HG03196 (cell line): ENCODE data around the gene TLR3.
"Not testable (repeated sequence)": the region's sequence is repeated elsewhere in the genome, so short reads cannot be mapped to it uniquely, and the experiment has no call there.

Experiments used
- ATAC-seq: cut with Tn5 transposase; IDR thresholded peaks from one replicate; pipeline ENCODE4 v1.9.1; 2021; ENCODE audit not compliant: unreplicated experiment

The TLR3 gene

DNA sequence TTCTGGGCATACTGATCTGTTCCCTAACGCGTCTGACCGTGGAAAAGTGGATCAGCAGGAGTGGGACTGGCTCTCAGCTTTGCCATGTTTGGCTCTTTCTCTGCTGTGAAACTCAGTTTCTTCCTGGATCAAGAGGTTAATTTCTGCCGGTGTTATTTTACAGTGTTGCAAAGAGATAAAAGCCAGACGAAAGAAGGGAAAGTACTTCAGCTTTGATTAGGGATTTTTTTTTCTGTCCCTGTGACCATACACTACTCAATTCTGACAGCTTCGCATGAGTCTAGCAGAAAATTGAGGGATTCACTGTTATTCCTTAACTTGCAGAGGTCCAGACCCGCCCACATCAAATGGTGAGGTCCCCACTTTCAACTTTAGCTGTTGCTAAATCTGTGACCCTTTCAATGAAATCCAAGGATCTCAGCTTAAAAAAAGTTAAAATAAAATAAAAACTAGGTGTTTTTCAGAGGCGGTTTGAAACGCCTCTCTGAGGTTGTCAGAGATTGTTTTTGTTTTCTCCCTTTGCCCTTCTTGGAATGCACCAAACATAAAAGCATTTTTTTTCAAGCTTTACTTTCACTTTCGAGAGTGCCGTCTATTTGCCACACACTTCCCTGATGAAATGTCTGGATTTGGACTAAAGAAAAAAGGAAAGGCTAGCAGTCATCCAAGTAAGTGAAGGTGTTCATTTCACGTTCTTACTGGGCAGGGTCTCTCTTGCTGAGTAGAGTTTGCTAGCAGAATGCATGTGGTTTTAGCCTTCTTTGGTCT, at the start of gene TLR3:
TLR3 (plus strand) TSS at position 576 of the 768 bp plus-strand sequence. CDS start 7,464 bp downstream, outside the sequence.
- ATAC-seq: peak; percentile 24

GRCh38 chr4:186019269-186019668, 49.7 kb upstream of the TLR3 start:
- ATAC-seq: no peak

DNA sequence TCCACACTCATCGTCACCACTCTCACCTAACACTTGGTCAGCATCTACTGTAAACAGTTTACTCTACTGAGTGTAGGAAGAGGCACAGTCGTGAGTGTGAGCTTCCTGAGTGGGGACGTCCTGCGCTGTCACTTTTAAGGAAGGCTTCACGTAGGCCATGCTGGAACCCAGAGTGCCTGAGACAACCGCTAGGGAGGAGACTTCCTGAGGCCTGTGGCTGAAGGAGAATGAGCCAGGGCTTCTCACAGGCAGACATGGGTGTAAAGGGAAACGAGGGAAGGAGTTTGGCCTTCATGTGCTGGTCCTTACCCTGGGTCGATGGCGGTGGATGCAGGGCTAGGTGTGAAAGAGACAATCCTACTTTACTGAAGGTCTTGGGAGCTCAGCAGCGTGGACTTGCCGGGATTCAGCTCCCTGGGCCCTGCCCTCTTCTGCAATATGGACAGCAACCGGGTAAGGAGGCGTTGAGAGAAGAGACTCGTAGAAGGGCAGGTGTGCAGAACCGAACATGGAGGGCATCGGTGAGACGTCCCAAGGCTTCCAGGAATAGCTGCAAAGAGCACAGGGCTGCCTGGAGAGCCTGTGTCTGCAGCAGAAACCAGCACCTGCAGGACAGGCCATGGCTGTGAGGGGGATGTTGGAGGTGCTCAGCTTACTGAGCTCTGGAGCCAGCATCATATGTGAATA, 48.7 kb upstream of the TLR3 start:
- no peak for ATAC-seq

DNA sequence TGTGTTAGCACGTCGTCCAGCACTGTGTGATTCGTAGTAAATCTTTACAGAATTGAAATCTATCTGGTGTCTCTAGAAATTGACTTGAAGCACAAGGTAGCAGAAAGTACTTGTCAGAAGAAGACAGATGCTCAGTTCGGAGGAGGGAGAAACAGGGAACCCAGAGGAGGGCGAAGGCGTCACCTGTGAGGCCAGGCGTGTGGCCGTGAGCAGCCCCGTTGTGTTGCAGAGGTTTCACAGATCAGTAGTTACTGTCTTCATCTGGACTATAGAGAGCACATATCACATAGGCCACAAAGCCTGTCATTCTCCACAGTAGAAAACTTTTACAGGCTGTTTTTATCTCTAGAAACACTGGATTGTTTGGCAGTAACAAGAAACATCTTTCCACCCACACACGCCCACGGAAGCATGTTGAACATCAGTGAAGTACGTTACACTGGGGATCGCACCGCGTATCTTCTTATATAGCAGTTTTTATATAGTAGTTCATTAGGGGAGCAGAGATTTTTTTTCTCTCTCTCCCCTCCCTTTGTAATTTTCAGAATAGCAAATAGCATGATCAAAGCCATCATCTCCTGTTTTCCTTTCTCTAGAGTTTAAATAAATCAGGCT, 48.1 kb upstream of the TLR3 start:
- no peak for ATAC-seq

DNA sequence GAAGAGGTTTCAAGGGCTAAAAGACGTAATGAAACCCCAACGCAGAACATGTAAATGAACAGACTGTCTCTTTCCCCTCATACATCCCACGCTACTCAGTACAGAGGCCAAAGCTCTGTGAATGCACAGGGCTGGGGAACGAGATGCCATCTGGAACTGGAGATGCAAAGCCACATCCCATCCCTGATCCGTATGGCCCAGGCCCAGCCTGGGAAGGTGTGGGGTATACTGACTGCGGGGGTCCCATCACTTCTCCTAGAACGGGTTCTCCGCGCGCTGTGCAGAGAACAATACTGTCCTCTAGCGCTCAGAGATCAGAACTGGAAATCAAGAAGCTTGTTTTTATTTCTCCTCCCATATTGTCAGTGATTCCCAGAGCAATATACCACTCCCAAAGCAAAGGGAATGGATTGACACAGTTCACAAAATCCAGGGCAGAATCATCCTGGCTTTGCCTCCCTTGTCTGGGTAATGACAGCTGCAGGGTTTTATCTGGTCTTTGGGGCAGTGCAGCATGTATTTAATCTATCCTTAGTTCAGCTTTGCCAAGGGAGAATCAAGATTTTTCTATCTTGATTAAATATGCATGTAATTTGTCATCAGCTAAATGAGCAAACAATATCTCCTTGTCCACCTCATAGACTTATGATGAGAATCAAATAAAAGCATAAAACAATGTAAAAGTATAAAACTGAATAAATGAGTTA, 47.3 kb upstream of the TLR3 start:
- ATAC-seq: no peak

- ATAC-seq: no peak
These were observed 45.0 kb upstream of the TLR3 start for GRCh38 chr4:186023975-186024374.

GRCh38 chr4:186024637-186025407, 44.1 kb upstream of the TLR3 start:
- no peak for ATAC-seq

- no peak for ATAC-seq
These were observed 43.6 kb upstream of the TLR3 start for GRCh38 chr4:186025408-186025690.

GRCh38 chr4:186027405-186027804, 41.6 kb upstream of the TLR3 start:
- ATAC-seq: no peak

DNA sequence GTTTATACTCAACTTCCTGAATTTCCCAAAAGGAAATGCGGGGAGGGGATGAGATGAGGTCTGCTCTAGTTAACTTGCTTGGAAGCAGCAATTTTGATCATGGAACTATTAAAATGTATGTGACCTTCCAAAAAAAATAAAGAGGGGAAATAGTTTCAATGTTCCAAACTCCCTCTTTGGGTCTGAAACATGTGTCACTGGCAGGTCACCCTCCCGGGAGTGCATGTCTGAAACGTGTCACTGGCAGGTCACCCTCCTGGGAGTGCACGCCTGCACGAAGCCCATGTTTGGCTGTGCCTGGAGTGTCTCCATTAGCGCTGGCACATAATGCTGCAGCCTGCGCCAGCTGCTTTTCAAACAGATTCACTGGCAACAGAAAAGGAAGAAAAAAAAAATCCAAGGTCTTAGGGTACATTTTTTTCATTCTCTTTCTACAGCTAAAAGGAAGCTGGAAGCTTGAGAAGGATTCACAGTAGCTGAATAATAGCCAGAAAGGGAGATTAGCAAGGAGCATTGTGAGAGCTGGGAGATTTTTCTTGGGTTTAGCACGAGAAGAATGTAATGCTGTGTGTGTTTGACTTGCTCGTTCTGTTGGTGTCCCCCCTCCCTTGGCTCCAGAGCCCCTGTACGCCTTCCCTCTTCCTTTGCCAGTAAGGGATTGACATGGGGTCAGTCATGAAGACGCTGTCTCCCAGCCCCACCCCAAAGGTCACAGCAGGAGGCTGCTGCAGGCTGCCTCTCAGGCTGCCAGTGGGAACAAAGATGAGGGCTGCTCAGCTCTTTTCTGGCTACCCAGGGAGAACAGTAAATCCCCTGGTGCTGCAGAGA, 39.2 kb upstream of the TLR3 start:
- no peak for ATAC-seq

GRCh38 chr4:186030399-186030775, 38.6 kb upstream of the TLR3 start:
- no peak for ATAC-seq

DNA sequence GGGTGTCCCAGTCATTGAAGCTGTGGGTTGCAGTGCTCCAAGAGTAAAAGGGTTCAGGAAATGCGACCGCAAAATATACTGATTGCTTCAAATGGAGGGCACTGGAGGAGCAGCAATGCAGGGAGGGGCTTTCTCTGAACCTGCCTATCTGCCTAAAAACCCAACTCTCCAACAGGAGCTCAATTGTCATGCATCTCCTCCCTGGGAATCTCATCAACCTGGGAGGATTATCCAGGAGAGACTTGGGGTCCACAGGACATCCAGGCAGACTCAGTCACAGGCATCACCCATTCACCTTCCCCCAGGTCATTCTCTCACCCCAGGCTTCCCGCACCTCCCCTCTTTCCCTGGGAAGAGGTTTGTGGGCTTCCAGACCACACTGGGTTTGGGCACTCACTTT, 38.2 kb upstream of the TLR3 start:
- no peak for ATAC-seq

- ATAC-seq: no peak
These were observed 36.7 kb upstream of the TLR3 start for GRCh38 chr4:186032259-186032658.

- no peak for ATAC-seq
These were observed 35.9 kb upstream of the TLR3 start for GRCh38 chr4:186033027-186033426.

DNA sequence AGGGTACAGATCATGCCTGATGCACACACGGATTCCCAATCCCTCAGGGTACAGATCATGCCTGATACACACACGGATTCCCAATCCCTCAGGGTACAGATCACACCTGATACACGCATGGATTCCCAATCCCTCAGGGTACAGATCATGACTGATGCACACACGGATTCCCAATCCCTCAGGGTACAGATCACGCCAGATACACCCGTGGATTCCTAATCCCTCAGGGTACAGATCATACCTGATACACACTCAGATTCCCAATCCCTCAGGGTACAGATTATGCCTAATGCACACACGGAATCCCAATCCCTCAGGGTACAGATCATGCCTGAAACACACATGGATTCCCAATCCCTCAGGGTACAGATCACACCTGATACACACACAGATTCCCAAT, 34.3 kb upstream of the TLR3 start:
- ATAC-seq: not testable (repeated sequence)

DNA sequence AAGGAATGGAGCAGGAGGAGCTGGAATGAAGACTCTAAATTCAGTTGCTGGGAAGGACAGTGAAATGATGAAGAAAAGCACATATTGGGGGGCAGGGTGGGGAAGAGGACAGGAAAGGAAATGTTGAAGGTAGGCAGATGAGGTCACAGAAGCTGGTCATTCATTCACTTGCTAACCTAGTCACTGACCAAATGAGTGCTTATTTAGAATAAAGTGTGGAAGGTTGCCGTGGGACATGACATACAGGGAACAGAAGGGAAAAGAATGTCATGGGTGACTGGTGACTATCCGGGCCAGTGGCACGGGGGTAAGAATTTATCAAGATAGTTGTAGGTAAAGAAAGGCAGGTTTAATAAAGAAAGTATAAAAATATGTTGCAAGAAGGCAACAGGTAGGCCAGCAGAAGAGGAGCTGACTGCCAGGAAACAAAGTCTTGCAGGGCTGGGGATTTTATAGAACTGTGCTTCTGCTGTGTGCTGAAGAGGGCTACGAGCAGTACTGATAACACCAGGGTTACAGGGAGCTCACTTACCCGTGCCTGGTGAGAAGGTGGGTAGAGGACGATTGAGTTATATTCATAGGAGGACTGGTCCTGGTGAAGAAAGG, 31.9 kb upstream of the TLR3 start:
- no peak for ATAC-seq

- ATAC-seq: peak; percentile 63
These were observed 31.0 kb upstream of the TLR3 start for GRCh38 chr4:186037692-186038658.

DNA sequence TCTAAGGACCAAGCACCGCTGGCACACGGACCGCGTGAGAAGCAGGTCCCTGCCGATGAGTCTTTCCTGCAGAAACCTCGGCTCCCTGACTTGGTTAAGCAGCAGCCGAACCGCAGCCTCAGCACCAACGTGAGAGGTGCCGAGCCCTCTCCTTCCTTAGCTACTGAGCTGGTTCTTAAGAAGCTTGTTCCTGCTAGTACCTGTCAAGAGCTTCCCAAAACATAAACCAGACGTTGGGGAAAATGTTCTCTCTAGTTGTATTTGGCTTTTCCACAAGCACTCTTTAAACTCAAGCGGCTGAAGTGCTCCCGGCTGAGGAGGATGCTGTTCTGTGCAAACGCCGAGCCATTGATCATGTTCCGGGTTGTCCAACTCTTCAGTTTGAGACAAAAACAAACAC, 29.3 kb upstream of the TLR3 start:
- ATAC-seq: no peak

DNA sequence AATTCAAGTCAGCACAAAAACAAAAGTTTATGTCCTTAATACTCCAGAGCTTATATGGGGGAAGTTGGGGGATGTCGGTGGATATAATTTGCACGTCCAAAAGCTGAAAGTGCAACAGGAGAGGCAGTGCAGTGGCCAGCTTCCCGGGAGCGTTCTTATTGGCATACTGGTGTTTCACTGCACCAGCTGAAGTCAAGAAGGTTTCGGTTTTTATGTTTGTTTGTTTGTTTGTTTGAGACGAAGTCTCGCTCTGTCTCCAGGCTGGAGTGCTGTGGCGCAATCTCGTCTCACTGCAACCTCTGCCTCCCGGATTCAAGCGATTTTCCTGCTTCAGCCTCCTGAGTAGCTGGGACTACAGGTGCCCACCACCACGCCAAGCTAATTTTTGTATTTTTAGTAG, 28.6 kb upstream of the TLR3 start:
- ATAC-seq: no peak
